Smooth muscle cell (in vitro differentiated cells): ENCODE data around the gene ELL2. TPM values are rescaled to one million over a fixed set of nuclear protein-coding genes. Genes with fewer than 3 reads are reported as not detected.
"Not testable (repeated sequence)": the region's sequence is repeated elsewhere in the genome, so short reads cannot be mapped to it uniquely, and the experiment has no call there.

Experiments used
- DNase-seq: peaks from one replicate; lab custom pipeline; 2025; ENCODE audit not compliant: unreplicated experiment; lab: John Stamatoyannopoulos, UW
- H2AFZ ChIP-seq: fragments of 200-600 bp; sonication (generic); 2 replicates; pipeline ENCODE4 v1.6.0; 2016; ENCODE audit warnings: antibody characterized with exemption, low read depth, mild to moderate bottlenecking
- H3F3A ChIP-seq: fragments of 200-600 bp; sonication (generic); 2 replicates; pipeline ENCODE4 v1.6.0; 2017; ENCODE audit warnings: antibody characterized with exemption, low read depth
- H3K27ac ChIP-seq: fragments of 200-600 bp; sonication (generic); 2 replicates; pipeline ENCODE4 v1.5.1; 2016; ENCODE audit warnings: low read depth, mild to moderate bottlenecking
- H3K27me3 ChIP-seq: fragments of 200-600 bp; sonication (generic); 2 replicates; pipeline ENCODE4 v1.6.1; 2016; ENCODE audit warnings: low read depth, mild to moderate bottlenecking
- H3K36me3 ChIP-seq: fragments of 200-600 bp; sonication (generic); 2 replicates; pipeline ENCODE4 v1.5.1; 2016; ENCODE audit warnings: low read depth
- H3K4me1 ChIP-seq: fragments of 200-600 bp; sonication (generic); 2 replicates; pipeline ENCODE4 v1.5.1; 2016; ENCODE audit warnings: low read depth
- H3K4me2 ChIP-seq: fragments of 200-600 bp; sonication (generic); 2 replicates; pipeline ENCODE4 v1.6.0; 2016; ENCODE audit warnings: mild to moderate bottlenecking
- H3K4me3 ChIP-seq: fragments of 200-600 bp; sonication (generic); 2 replicates; pipeline ENCODE4 v1.5.1; 2016; ENCODE audit warnings: mild to moderate bottlenecking
- H3K79me2 ChIP-seq: fragments of 200-600 bp; sonication (generic); 2 replicates; pipeline ENCODE4 v1.6.0; 2016; ENCODE audit warnings: low read depth, mild to moderate bottlenecking
- H3K9ac ChIP-seq: fragments of 200-600 bp; sonication (generic); 2 replicates; pipeline ENCODE4 v1.6.0; 2016; ENCODE audit warnings: low read depth
- H3K9me3 ChIP-seq: fragments of 200-600 bp; sonication (generic); replicated peaks from 2 replicates; pipeline ENCODE4 v1.5.1; 2016; ENCODE audit warnings: low read depth
- H4K20me1 ChIP-seq: fragments of 200-600 bp; sonication (generic); 2 replicates; pipeline ENCODE4 v1.6.0; 2016; ENCODE audit warnings: low read depth
- WGBS: methylation state at CpG from one replicate; pipeline ENCODE4 v1.1.7; 2016; ENCODE audit warnings: low lambda C conversion rate; 5-methylcytosine and 5-hydroxymethylcytosine counted together
- polyA plus RNA-seq: library from polyadenylated mRNA; unstranded; fragments of >200 nt; fragmentation: Nextera tagmentation; extraction: Ambion mirVana; gene quantifications from 2 replicates; pipeline ENCODE4 v1.2.1, GENCODE V29; 2016
- total RNA-seq: library from RNA; depleted of rRNA; stranded (reverse); fragments of >200 nt; gene quantifications from 2 replicates; pipeline ENCODE4 v1.2.3, GENCODE V29; 2014
- TF ChIP-seq, protein P1 (sequence below): fragments of 200-600 bp; sonication (generic); IDR thresholded peaks from 2 replicates; pipeline ENCODE4 v1.5.1; 2017; ENCODE audit warnings: borderline replicate concordance, mild to moderate bottlenecking, antibody characterized with exemption; ENCODE audit not compliant: insufficient read depth, poor library complexity, severe bottlenecking

ELL2 gene
- total and polyA plus RNA-seq, 2 experiments from 2014 or later, result 14.4 to 49.9 TPM

DNA sequence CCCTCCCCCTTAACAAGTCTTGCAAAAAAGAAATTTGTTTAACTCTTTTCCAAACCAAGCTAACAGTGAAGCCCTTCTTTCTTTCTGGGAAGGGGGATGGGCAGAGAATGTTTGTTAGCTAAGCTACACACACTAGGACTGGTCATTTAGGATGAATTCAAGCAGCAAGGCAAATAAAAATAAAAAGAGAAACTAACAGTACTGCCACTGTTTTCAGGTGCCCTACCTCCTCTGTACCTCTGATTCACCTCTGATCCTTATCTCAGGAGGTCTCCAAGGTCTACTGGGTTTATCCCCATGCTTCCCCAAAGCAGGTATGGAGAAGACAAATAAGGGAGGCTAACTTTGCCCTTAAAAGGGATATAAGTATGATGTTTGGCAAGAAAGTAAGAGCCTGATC is 52.9 kb downstream of the ELL2 start:
- H3K9me3 ChIP-seq, result no peaks in the 10 kb centered on the region
- H3K36me3 ChIP-seq, result no peaks in the 10 kb centered on the region
- no peaks in the 10 kb centered on the region for H3K27me3 ChIP-seq
- H3K27ac ChIP-seq, result no peak overlapping the region
- no peak overlapping the region for H3K4me3 ChIP-seq
- H3F3A ChIP-seq, result no peaks in the 10 kb centered on the region
- H2AFZ ChIP-seq, result no peak overlapping the region
- H3K79me2 ChIP-seq, result no peaks in the 10 kb centered on the region
- no peak for DNase-seq
- H3K4me1 ChIP-seq, result peaks cover 17% of the 10 kb centered on the region
- TF ChIP-seq, protein P1, sequence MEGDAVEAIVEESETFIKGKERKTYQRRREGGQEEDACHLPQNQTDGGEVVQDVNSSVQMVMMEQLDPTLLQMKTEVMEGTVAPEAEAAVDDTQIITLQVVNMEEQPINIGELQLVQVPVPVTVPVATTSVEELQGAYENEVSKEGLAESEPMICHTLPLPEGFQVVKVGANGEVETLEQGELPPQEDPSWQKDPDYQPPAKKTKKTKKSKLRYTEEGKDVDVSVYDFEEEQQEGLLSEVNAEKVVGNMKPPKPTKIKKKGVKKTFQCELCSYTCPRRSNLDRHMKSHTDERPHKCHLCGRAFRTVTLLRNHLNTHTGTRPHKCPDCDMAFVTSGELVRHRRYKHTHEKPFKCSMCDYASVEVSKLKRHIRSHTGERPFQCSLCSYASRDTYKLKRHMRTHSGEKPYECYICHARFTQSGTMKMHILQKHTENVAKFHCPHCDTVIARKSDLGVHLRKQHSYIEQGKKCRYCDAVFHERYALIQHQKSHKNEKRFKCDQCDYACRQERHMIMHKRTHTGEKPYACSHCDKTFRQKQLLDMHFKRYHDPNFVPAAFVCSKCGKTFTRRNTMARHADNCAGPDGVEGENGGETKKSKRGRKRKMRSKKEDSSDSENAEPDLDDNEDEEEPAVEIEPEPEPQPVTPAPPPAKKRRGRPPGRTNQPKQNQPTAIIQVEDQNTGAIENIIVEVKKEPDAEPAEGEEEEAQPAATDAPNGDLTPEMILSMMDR, result no peak
- H3K9ac ChIP-seq, result no peak overlapping the region
- peaks cover 78% of the 10 kb centered on the region for H4K20me1 ChIP-seq
- H3K4me2 ChIP-seq, result no peak overlapping the region

DNA sequence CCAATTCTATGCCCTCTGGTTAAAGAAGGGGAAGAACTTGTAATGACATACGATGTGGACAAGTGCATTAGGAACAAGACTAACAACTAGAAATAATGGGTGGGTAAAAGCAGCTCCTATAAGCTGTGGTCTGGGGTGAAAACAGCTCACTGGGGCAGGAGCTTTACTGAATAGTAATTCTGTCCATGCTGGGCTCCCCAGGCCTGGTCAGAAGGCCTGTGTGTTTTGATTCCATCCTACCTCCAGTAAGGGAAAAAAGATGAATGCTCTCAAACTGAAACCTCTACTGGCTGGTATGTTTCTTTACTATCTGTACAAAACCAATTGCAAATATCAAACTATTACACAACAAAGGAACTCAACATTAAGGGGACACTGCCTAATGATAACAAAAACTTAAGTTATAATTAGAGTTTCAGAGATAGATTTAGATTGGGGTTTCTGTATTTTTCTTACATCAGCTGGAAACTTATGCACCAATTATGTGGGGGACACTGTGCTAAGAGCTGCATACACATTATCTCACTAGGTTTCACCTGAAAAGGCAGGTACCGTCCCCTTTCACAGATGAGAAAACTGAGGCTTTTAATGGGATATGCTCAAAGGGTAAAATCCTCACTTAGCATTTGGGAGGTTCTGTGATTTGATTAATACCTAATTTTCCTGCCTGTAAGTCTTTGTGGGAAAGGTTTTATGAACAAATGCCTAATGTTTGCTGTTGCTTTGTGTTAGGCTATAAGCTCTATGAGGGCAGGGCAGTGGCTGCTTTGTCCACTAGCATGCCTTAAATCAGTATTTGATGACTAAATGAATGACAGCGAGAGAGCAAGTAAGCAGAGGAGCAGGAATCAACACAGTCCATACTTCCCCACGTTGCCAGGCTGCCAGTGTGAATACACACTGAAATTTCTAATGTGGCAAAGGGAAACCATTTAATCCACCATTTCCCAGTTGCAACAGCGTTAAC is 53.6 kb downstream of the ELL2 start:
- no peaks in the 10 kb centered on the region for H3K9me3 ChIP-seq
- H3K9ac ChIP-seq, result no peak overlapping the region
- H3K4me2 ChIP-seq, result no peak overlapping the region
- no peaks in the 10 kb centered on the region for H3K36me3 ChIP-seq
- H4K20me1 ChIP-seq, result peaks cover 70% of the 10 kb centered on the region
- no peaks in the 10 kb centered on the region for H3F3A ChIP-seq
- 93% methylated on average over 5 of the region's 5 CpGs for WGBS
- H2AFZ ChIP-seq, result no peak overlapping the region
- no peaks in the 10 kb centered on the region for H3K27me3 ChIP-seq
- H3K4me3 ChIP-seq, result no peak overlapping the region
- peaks cover 17% of the 10 kb centered on the region for H3K4me1 ChIP-seq
- no peaks in the 10 kb centered on the region for H3K79me2 ChIP-seq
- no peak overlapping the region for H3K27ac ChIP-seq
- no peak for DNase-seq
- TF ChIP-seq, protein P1, result no peak

DNA sequence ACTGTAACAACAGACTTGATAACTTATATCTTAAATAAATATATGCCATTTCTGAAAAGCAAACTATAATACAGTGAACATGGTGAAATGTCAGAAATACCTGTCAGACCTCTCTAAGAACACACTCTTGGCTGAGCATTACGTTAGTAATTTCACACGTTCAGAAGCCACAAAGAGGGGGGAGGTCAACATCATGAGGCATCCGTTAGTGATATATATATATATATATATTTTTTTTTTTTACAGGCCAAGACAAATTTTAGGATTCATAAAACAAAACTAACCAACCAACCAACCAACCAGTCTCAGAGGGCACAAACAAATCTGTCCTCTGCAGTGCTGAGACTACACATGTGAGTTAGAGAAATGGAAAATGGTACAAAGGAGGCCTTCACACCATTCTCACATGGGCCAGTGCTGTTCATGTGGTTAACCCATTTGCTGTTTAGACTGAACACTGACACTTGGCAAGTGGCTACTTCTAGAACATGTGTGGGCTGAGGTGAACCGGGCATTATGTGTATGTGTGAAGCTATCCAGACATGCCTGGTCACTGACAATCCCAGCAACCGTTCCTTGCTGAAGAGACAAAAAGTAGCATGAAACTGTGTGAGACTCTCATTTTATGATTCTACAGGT is 54.5 kb downstream of the ELL2 start:
- no peaks in the 10 kb centered on the region for H3F3A ChIP-seq
- no peaks in the 10 kb centered on the region for H3K36me3 ChIP-seq
- H3K4me1 ChIP-seq, result peaks cover 11% of the 10 kb centered on the region
- DNase-seq, result no peak
- H3K9ac ChIP-seq, result no peak overlapping the region
- H3K4me3 ChIP-seq, result no peak overlapping the region
- no peak overlapping the region for H3K4me2 ChIP-seq
- TF ChIP-seq, protein P1, result no peak
- H3K79me2 ChIP-seq, result no peaks in the 10 kb centered on the region
- WGBS, result 87% methylated on average over 5 of the region's 5 CpGs
- no peak overlapping the region for H3K27ac ChIP-seq
- peaks cover 62% of the 10 kb centered on the region for H4K20me1 ChIP-seq
- H3K27me3 ChIP-seq, result no peaks in the 10 kb centered on the region
- no peaks in the 10 kb centered on the region for H3K9me3 ChIP-seq
- no peak overlapping the region for H2AFZ ChIP-seq

DNA sequence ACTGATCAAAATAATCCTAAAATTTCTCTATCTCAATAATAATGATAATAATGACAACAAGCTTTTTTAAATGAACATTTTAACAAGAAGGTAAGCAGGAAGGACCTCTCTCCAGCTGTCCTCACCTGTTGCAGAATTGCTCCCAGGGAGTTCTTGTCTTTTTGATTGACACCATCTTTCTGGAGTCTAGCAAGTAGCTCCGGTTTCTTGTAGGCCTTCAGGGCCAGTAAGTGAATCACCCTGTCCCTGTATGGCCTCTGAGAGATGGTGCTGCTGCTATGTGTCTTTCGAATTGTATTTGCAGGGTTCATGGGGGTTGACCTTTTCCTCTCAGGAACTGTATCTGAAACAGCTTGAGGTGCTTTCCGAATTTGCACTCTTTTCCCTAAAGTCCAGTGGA is 55.3 kb downstream of the ELL2 start:
- not testable (repeated sequence) for H3K27ac ChIP-seq, H3K36me3 ChIP-seq, H3K4me1 ChIP-seq, DNase-seq, H3K4me2 ChIP-seq, H3K4me3 ChIP-seq, H3F3A ChIP-seq, H2AFZ ChIP-seq, H3K27me3 ChIP-seq, H3K79me2 ChIP-seq, H3K9ac ChIP-seq, H3K9me3 ChIP-seq
- 74% methylated on average over 3 of the region's 3 CpGs for WGBS
- H4K20me1 ChIP-seq, result peaks cover 56% of the 10 kb centered on the region
